GM23248 (cell line): Measurements from ENCODE around the gene PDIA3. TPM values are rescaled to one million over a fixed set of nuclear protein-coding genes. Genes with fewer than 3 reads are reported as not detected.
A peak's percentile ranks its signal among the peaks of the same experiment; 100 is the strongest.

Experiments used
- DNase-seq: peaks from one replicate; pipeline ENCODE4 v3.0.0-alpha.2; 2015
- H2AFZ ChIP-seq: fragments of 200-600 bp; sonication (generic); 2 replicates; pipeline ENCODE4 v1.6.1; 2016; ENCODE audit warnings: antibody characterized with exemption
- H3F3A ChIP-seq: fragments of 200-600 bp; sonication (generic); 2 replicates; pipeline ENCODE4 v1.6.1; 2016; ENCODE audit warnings: mild to moderate bottlenecking, antibody characterized with exemption, mixed run types; ENCODE audit not compliant: insufficient read depth
- H3K27ac ChIP-seq: fragments of 200-600 bp; sonication (generic); 2 replicates; pipeline ENCODE4 v1.5.1; 2016; ENCODE audit warnings: mild to moderate bottlenecking
- H3K27me3 ChIP-seq: fragments of 200-600 bp; sonication (generic); replicated peaks from 2 replicates; pipeline ENCODE4 v1.6.1; 2016; ENCODE audit warnings: mild to moderate bottlenecking; ENCODE audit not compliant: insufficient read depth
- H3K36me3 ChIP-seq: fragments of 200-600 bp; sonication (generic); 2 replicates; pipeline ENCODE4 v1.6.1; 2016; ENCODE audit warnings: low read depth, mild to moderate bottlenecking
- H3K4me1 ChIP-seq: fragments of 200-600 bp; sonication (generic); 2 replicates; pipeline ENCODE4 v1.6.1; 2016; ENCODE audit warnings: mild to moderate bottlenecking; ENCODE audit not compliant: insufficient read depth
- H3K4me2 ChIP-seq: fragments of 200-600 bp; sonication (generic); one replicate; pipeline ENCODE4 v1.6.1; 2016; ENCODE audit warnings: mild to moderate bottlenecking; ENCODE audit not compliant: unreplicated experiment
- H3K4me3 ChIP-seq: fragments of 200-600 bp; sonication (generic); 2 replicates; pipeline ENCODE4 v1.5.1; 2016; ENCODE audit warnings: mild to moderate bottlenecking
- H3K79me2 ChIP-seq: fragments of 200-600 bp; sonication (generic); 2 replicates; pipeline ENCODE4 v1.6.1; 2016; ENCODE audit warnings: mild to moderate bottlenecking; ENCODE audit not compliant: insufficient read depth
- H3K9ac ChIP-seq: fragments of 200-600 bp; sonication (generic); 2 replicates; pipeline ENCODE4 v1.6.1; 2016; ENCODE audit warnings: mild to moderate bottlenecking
- H3K9me2 ChIP-seq: fragments of 200-600 bp; sonication (generic); 2 replicates; pipeline ENCODE4 v1.6.1; 2016; ENCODE audit warnings: mixed run types, mild to moderate bottlenecking, moderate library complexity; ENCODE audit not compliant: insufficient read depth
- H3K9me3 ChIP-seq: fragments of 200-600 bp; sonication (generic); one replicate; pipeline ENCODE4 v1.6.1; 2017; ENCODE audit warnings: low read depth
- H4K20me1 ChIP-seq: fragments of 200-600 bp; sonication (generic); 2 replicates; pipeline ENCODE4 v1.6.0; 2016; ENCODE audit not compliant: insufficient read depth
- EZH2 ChIP-seq: fragments of 200-600 bp; sonication (generic); IDR thresholded peaks from 2 replicates; pipeline ENCODE4 v1.6.1; 2018; ENCODE audit warnings: antibody characterized with exemption, mild to moderate bottlenecking; ENCODE audit not compliant: insufficient read depth, poor library complexity, severe bottlenecking
- EZH2phosphoT487 ChIP-seq: fragments of 200-600 bp; sonication (generic); IDR thresholded peaks from 2 replicates; pipeline ENCODE4 v1.6.1; 2018; ENCODE audit warnings: antibody characterized with exemption, moderate library complexity, mild to moderate bottlenecking, low read depth; ENCODE audit not compliant: insufficient read depth
- WGBS, 2 experiments: methylation state at CpG; one replicate each; pipeline ENCODE4 v1.1.6; 2015 to 2017; ENCODE audit warnings: low lambda C conversion rate in 2 of 2, low coverage in 1 of 2; ENCODE audit errors: missing lambda C conversion rate in 2 of 2; 5-methylcytosine and 5-hydroxymethylcytosine counted together
- in situ Hi-C: fragments of 300-500 bp; cut with MboI; formaldehyde crosslinking; loops from 2 replicates; pipeline ENCODE4 v1.15.0; 2020
- polyA plus RNA-seq: library from polyadenylated mRNA; unstranded; fragments of >200 nt; fragmentation: Nextera tagmentation; extraction: Ambion mirVana; gene quantifications from 2 replicates; pipeline ENCODE4 v1.2.1, GENCODE V29; 2016
- total RNA-seq: library from RNA; depleted of rRNA; stranded (reverse); fragments of >200 nt; shearing (Covaris generic); gene quantifications from 2 replicates; pipeline ENCODE4 v1.2.3, GENCODE V29; 2014

PDIA3 gene
- total and polyA plus RNA-seq, 2 experiments from 2014 or later = 224 to 1,087 TPM

DNA sequence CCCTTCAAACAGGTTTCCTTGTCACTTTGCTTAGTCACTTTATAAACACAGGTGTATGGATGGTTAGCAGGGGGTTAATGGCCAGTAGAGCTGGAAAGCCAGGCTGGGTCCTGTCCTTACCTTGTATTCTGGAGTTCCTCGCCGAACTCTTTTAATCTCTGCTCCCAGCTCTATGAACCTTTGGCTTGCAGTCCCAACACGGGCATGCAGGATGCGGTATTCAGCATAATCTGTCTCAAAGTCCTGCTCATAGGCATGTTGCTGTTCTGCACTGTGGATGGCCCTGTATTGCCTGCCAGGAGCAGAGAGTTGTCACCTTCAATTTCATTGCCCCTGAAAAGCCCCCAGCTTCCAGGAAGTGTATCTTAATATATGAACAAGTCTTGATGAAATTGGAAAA is 27.8 kb downstream of the PDIA3 start:
- H3F3A ChIP-seq = peaks cover 71% of the 10 kb centered on the region
- H3K4me2 ChIP-seq = no peak overlapping the region
- DNase-seq = no peak
- no peak for TF ChIP-seq EZH2phosphoT487
- TF ChIP-seq EZH2 = no peak
- no peak overlapping the region for H2AFZ ChIP-seq
- no peaks in the 10 kb centered on the region for H3K9me2 ChIP-seq
- no peaks in the 10 kb centered on the region for H3K9me3 ChIP-seq
- no peak overlapping the region for H3K9ac ChIP-seq
- no peaks in the 10 kb centered on the region for H4K20me1 ChIP-seq
- H3K36me3 ChIP-seq = peaks cover 38% of the 10 kb centered on the region
- 71 to 78% methylated on average over 4 of the region's 4 CpGs for WGBS, 2 experiments
- H3K4me3 ChIP-seq = no peak overlapping the region
- H3K27me3 ChIP-seq = no peaks in the 10 kb centered on the region
- H3K79me2 ChIP-seq = no peaks in the 10 kb centered on the region
- peaks cover 7% of the 10 kb centered on the region; the same call in 1 of the 2 replicates for H3K4me1 ChIP-seq
- no peak overlapping the region for H3K27ac ChIP-seq
- in situ Hi-C loops = no loop called here

DNA sequence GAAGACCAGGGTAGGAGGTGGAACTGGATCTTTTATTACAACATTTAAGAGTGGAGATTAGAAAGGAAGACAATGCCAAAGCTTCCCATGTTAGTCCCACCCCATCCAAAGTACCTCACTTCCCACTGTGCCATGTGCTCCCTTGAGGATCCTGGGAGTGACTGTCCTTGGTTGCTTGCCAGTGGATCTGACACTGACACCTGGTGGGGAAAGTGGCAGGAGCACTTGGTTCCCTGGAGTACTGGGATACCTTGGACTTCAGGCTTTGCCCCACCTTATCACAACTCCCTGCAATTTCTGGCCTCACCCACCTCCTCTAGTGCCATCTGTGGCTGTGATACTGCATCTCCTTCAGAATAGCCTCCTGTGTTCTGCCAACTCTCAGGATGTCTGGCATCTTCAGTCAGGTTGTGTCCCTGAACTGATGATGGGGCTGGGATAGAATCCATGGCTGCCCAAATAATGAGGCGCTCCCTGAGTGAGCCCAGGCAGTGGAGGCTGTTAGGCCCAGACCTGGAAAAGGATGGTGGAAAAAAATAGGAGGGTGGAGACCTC is 29.2 kb downstream of the PDIA3 start:
- WGBS, 2 experiments = 90 to 94% methylated on average over 1 of the region's 1 CpG
- DNase-seq = peak; percentile 74
- Histone ChIP-seq H3K79me2 (no peaks in the 10 kb centered on the region), H3K9ac (no peak overlapping the region), H3K27ac (no peak overlapping the region), H3K9me2 (no peaks in the 10 kb centered on the region), H3K36me3 (peaks cover 27% of the 10 kb centered on the region), H3K4me2 (no peak overlapping the region), H4K20me1 (no peaks in the 10 kb centered on the region), H2AFZ (no peak overlapping the region), H3K9me3 (no peaks in the 10 kb centered on the region), H3K4me1 (peaks cover 7% of the 10 kb centered on the region; the same call in 1 of the 2 replicates), H3F3A (peaks cover 60% of the 10 kb centered on the region), H3K4me3 (no peak overlapping the region), H3K27me3 (no peaks in the 10 kb centered on the region)
- TF ChIP-seq EZH2 (no peak), EZH2phosphoT487 (no peak)
- in situ Hi-C loops = no loop called here

- peak overlapping the region; percentile 93 for H3K4me2 ChIP-seq
- in situ Hi-C loops = no loop called here
- H4K20me1 ChIP-seq = no peaks in the 10 kb centered on the region
- H3K4me1 ChIP-seq = peaks cover 7% of the 10 kb centered on the region; the same call in 1 of the 2 replicates
- H3K79me2 ChIP-seq = no peaks in the 10 kb centered on the region
- H3K4me3 ChIP-seq = peak overlapping the region; percentile 85
- peak overlapping the region; percentile 91; the same call in 1 of the 2 replicates for H2AFZ ChIP-seq
- no peaks in the 10 kb centered on the region for H3K9me2 ChIP-seq
- peaks cover 53% of the 10 kb centered on the region for H3F3A ChIP-seq
- 54% methylated on average over 31 to 35 of the region's 35 CpGs for WGBS, 2 experiments
- no peak for TF ChIP-seq EZH2phosphoT487
- TF ChIP-seq EZH2 = no peak
- no peaks in the 10 kb centered on the region for H3K9me3 ChIP-seq
- H3K27ac ChIP-seq = no peak overlapping the region
- H3K9ac ChIP-seq = peak overlapping the region; percentile 78; the same call in 1 of the 2 replicates
- DNase-seq = no peak
- no peaks in the 10 kb centered on the region for H3K27me3 ChIP-seq
- H3K36me3 ChIP-seq = peaks cover 20% of the 10 kb centered on the region
Observed at GRCh38 chr15:43776101-43776717, 30.0 kb downstream of the PDIA3 start.

DNA sequence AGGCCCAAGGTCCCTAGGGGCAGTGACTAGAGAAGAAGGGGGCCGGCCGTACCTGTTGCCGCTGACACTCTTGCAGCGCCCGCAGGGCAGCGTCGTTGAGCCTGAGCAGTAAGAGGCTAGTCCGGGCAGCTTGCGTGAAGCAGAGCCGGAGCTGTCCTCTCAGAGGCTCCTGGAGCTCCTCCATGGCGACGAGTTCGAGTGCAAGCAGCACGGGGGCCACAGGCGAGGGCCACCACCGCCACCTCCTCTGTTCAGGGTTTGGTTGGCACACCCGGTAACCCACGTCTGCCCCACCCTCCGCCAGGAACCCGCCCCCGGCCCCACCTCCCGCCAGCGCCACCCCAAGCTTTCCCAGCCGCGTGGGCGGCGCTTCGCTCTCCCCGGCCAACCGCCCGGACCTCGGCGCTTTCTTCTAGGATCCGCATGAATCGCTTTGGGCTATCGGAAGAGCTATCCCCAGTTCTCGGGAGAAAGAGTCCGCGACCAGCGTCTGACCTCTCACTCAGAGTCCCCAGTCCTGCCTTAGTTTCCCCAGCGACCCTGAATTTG is 30.6 kb downstream of the PDIA3 start, which contains the start of gene ELL3:
ELL3 (minus strand) TSS at position 249 of the 549 bp plus-strand sequence; CDS start at position 184, 65 bp downstream.
- Histone ChIP-seq H4K20me1 (no peaks in the 10 kb centered on the region), H3K27ac (peak within 1 kb of the TSS; percentile 64), H3K79me2 (no peaks in the 10 kb centered on the region), H3K36me3 (peaks cover 15% of the 10 kb centered on the region), H3K9me3 (no peaks in the 10 kb centered on the region), H3K4me1 (peaks cover 7% of the 10 kb centered on the region; the same call in 1 of the 2 replicates), H3K4me2 (peak within 1 kb of the TSS; percentile 93), H3K9me2 (no peaks in the 10 kb centered on the region), H3K27me3 (no peaks in the 10 kb centered on the region), H3F3A (peaks cover 47% of the 10 kb centered on the region), H3K4me3 (peak within 1 kb of the TSS; percentile 85), H3K9ac (peak within 1 kb of the TSS; percentile 78), H2AFZ (peak within 1 kb of the TSS; percentile 91)
- peak; percentile 88 for DNase-seq
- 1 to 2% methylated on average over 32 to 41 of the region's 41 CpGs for WGBS, 2 experiments
- no peak for TF ChIP-seq EZH2
- no peak for TF ChIP-seq EZH2phosphoT487
- in situ Hi-C loops = no loop called here
